ENCODE results near the gene MYH14. TPM values are rescaled to one million over a fixed set of nuclear protein-coding genes. Genes with fewer than 3 reads are reported as not detected.
A peak's percentile ranks its signal among the peaks of the same experiment; 100 is the strongest.

The MYH14 gene
- total and polyA plus RNA-seq, 9 of the 15 experiments (the other 6 are each of a cell fraction or from before 2014, with no cell fraction given): 0.04 to 0.86 (median 0.19) TPM; not detected in 2

- TF ChIP-seq DLX4 (CRISPR knock-in tag; IDR thresholded peaks at IDR 0.05) (no peak), SRSF7 (optimal IDR thresholded peaks at IDR 0.05; ENCODE audit: low read depth, low read length) (no peak), RHOXF2B (CRISPR knock-in tag; conservative IDR thresholded peaks at IDR 0.05) (no peak), PTRF (tag; IDR thresholded peaks at IDR 0.05) (no peak), ZNF316 (IDR thresholded peaks at IDR 0.05) (peak; percentile 36), ZNF121 (CRISPR knock-in tag; conservative IDR thresholded peaks at IDR 0.05) (no peak), ZMIZ1 (IDR thresholded peaks at IDR 0.05; ENCODE audit: low read depth in 2 of 2, low read length in 2 of 2) (peak in 1 of 2 experiments; percentile 39; a peak in 1 of 4 replicates), ZNF57 (CRISPR knock-in tag; IDR thresholded peaks at IDR 0.05) (no peak), BDP1 (IDR thresholded peaks at IDR 0.05; ENCODE audit: insufficient read depth, insufficient read length) (no peak), ATF4 (CRISPR knock-in tag; IDR thresholded peaks at IDR 0.05) (no peak), SFPQ (IDR thresholded peaks at IDR 0.05; ENCODE audit: low read depth, low read length) (no peak), KLF16 (IDR thresholded peaks at IDR 0.05) (peak; percentile 23; the same call in 1 of the 2 replicates), HMGN3 (IDR thresholded peaks at IDR 0.05; ENCODE audit: borderline replicate concordance, extremely low read depth, insufficient read length, low read depth, low read length) (peak; percentile 52), VEZF1 (CRISPR knock-in tag; IDR thresholded peaks at IDR 0.05) (peak; percentile 97), ZNF668 (CRISPR knock-in tag; IDR thresholded peaks at IDR 0.05) (no peak)
Measured at GRCh38 chr19:50357178-50358100, 154.0 kb downstream of the MYH14 start (continued).

Data from K562 (cell line).